Activated T-cell treated with anti-CD3 and anti-CD28 coated beads, Interleukin-2, amount 50 U/mL, for 1 hour (primary cell): Measurements from ENCODE around the gene NEURL1B.
"Not testable (repeated sequence)": the region's sequence is repeated elsewhere in the genome, so short reads cannot be mapped to it uniquely, and the experiment has no call there.

Experiments
- DNase-seq: peaks from one replicate; pipeline ENCODE4 v3.0.0-alpha.2; 2020

NEURL1B gene

GRCh38 chr5:172640822-172641358, at the start of gene NEURL1B:
Gene NEURL1B, plus strand, starts transcription at chr5:172641263. Its CDS starts 144 bp downstream, at chr5:172641407.
- DNase-seq = peak; percentile 24

DNA sequence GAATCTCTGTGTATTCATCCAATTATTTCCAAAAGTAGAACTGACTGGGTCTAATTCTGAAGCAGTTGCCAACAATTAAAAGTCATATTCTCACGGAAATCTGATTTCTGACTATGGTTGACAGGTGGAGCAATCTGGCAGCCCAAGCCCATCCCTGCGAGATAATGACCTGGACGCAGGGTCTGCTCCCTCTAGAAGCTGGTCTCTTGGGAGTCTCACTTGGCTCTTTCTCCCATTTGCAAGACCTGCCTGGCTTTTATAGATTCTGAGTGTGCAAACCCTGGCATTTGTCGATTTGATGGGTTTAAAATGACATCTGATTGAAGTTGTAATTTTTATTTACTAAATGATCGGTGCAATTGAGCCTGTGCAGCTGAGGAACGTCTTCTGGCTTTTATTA, 49.4 kb upstream of the NEURL1B start:
- DNase-seq = no peak

- DNase-seq = no peak
Observed at GRCh38 chr5:172592881-172593280, 48.2 kb upstream of the NEURL1B start.

- no peak for DNase-seq
Observed at GRCh38 chr5:172593306-172593705, 47.8 kb upstream of the NEURL1B start.

GRCh38 chr5:172593721-172594235, 47.3 kb upstream of the NEURL1B start:
- no peak for DNase-seq

GRCh38 chr5:172594431-172594830, 46.6 kb upstream of the NEURL1B start:
- no peak for DNase-seq

GRCh38 chr5:172594867-172595466, 46.1 kb upstream of the NEURL1B start:
- no peak for DNase-seq

DNA sequence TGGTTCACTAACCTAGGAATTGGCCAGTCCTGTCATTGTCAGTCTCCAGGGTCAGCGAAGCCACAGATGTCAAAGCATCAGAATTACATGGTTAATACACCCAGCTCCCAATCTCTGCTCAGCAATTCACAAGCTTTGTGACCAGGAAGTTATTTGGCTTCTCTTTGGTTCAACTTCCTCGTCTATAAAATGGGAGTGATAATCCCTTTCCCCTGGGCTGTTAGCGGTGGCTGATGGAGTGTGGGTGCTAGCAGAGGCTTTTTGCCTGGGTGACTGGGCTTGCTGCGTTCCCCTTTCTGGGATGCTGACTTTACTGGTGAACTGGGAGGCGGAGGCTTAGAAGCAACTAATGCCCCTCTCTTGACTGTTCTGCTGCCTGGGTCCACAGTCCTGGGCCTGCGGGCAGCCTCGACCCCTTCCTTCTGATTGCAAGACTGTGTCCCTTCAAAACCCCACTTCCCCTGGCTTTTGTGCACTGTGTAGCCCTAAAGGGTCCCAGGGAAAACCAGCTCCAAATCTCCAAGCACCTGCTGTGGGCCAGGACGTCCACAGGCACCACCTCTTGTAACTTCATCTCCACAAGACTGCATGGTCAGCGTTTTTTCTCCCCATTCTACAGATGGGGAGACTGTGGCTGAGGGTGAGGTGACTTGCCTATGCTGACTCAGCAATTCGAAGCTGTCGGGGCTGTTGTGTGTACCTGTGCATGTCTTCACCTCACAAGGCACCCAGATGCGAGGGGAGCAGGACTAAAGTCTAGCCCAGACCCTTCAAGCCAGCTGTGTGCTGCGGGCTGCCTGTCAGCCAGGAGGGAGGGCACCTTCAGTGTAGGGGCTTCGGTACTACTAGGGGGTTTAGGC, 45.2 kb upstream of the NEURL1B start:
- DNase-seq = no peak

GRCh38 chr5:172596638-172597231, 44.3 kb upstream of the NEURL1B start:
- no peak for DNase-seq

DNA sequence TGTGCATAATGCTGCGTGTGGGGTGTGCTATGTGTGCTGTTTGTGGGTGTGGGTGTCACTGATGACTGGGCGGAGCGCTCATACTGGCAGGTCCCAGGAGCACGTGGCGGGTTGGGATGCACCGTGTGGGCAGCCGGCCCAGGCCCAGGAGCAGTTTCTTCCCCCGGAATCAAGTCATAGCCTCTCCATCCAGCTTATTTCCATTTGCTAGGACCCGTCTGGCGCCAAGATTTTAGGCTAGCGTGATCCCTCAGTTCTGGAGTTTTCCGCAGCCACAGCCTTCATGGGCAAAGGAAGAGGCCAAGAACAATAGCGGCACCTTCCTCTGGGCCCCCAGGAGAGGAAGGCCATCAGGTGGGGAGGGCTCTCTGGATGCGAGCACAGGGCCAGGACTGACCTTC, 43.3 kb upstream of the NEURL1B start:
- DNase-seq = no peak

DNA sequence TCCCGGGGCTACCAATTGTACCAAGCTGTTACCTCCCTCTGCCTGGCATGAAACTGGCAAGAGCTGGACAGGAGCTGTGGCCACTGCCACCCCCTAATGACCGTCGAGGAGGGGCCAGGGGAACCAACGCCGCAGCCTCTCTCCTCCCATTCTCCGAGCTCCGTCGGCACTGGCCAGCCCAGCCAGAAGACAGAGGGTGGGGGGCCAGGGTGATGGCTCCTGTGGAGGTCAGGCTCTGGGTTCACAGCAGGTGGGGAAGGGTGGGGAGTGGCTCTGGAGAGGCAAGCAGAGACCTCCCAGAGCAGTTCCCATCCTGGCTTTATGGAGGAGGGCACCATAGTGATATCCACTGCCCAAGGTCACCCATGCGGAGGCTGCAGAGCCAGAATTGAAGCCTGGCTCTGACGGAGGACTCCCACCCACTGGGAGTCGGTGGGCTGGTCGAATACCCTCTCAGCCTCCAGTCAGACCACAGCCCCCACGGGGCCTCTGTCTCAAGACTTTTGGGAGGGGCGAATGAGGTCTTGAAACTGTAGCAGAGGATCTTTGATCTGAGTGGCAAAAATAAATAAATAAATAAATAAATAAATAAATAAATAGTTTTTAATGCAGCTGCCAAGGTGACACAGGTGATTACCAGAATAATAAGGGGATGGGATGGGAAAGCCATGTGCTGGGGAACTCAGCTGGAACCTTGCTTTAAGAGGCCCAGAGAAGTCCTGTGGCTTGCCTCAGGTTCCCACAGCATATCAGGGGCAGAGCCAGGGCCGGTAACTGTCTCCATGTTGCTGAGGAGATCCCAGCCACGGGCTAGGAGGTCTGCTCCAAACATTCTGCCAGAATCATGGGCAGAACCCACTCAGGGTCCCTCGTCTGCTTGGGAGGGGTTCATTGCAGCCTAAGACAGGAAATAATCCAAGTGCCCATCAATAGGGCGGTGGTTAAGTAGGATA, 42.5 kb upstream of the NEURL1B start:
- no peak for DNase-seq

DNA sequence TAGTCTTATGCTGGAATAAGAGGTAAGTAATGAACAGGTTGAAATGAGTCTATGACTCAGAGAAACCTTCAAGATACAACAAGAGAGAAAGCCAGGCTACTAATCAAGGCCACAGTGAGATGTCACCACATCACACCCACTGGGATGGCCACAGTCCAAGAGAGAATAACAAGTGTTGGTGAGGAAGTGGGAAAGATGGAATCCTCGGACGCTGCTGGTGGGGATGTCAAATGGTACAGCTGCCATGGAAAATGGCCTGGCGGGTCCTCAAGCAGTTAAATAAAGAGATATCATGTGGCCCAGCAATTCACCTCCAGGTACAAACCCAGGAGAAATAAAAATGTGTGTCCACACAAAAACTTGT, 41.9 kb upstream of the NEURL1B start:
- no peak for DNase-seq

DNA sequence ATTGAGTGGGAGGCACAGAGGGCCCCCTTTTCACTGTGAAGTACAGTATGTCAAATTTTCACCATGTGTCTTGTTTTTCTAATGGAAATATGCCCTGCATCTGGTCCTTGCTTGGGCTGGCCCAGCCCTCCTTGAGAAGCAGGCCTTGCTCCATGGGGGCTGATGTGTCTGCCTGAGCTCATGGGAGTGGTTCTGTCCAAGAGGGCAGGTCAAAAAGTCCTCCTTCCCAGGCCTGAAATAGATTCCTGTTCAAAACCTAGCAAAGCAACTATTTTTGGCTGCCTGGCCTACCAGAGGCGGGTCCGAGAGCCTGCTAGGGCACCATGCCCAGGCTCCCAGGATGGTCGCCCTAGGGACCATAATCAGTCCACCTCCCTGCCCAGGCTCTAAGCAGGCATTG, 40.5 kb upstream of the NEURL1B start:
- no peak for DNase-seq

GRCh38 chr5:172601576-172601975, 39.5 kb upstream of the NEURL1B start:
- DNase-seq = not testable (repeated sequence)

DNA sequence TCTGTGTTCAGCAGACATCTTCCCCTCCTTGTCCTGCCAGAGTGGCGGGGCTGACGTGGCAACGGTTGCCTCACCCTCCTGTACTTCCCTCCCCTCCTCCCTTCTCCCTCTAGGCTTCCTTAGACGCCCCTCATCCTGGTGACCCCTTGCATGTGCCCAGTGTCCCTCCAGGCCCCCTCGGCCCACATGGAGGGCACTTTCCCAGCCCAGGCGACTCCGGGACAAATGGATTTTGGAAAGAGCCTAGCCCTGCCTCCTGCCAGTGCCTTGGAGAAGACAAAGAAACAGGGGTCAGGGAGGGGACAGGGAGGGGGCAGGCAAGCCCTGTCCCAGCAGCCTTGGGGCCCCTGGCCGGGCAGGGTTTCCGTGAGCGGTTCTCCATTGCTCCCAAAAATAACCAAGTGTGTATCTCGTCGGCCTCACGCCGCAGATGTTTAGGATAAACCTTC, 38.3 kb upstream of the NEURL1B start:
- no peak for DNase-seq

- no peak for DNase-seq
Observed at GRCh38 chr5:172603251-172603806, 37.7 kb upstream of the NEURL1B start.

DNA sequence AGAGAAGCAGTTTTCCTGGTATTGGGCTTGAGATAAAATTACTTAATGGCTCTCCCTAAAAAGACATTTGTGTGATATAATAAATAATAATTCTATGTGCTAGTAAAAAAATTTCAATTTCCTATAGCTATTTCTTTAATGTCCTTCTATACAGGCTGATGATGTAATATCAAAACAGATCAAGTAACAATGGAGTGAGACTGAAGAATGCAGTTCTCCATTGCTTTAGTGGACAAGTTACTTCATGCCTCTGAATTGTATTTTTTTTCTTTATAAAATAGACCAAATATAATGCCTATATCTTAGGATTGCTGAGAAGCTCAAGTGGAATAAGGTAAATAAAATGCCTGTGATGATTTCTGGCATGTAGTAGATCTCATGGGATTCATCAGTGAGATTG, 35.6 kb upstream of the NEURL1B start:
- DNase-seq = no peak

GRCh38 chr5:172606156-172606785, 34.8 kb upstream of the NEURL1B start:
- no peak for DNase-seq

DNA sequence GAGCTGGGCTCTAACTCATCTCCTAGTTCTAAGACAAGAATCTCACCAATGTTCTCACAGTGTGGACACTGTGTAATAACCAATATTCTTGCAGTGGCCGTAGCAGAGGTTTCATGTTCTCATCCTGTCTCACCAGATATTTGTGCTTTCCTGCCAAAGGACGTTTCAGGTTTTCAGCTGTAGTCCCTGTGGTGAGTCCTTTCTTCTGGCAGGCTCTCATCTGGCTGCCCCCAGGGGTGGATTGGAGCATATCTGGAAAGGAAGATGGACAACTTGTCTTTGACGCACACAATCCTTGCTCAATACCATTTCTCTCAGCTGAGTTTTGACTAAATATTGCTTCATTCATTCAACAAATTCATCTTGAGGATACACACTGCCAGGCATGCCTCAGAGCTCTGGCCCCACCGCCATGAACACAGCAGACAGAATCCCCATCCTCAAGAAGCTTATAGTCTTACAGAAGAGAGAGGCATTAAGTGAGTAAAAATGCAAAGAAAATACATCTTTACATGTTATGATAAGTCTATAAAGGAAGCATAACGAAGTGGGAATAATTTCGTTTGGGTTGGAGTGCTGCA, 33.8 kb upstream of the NEURL1B start:
- DNase-seq = no peak

DNA sequence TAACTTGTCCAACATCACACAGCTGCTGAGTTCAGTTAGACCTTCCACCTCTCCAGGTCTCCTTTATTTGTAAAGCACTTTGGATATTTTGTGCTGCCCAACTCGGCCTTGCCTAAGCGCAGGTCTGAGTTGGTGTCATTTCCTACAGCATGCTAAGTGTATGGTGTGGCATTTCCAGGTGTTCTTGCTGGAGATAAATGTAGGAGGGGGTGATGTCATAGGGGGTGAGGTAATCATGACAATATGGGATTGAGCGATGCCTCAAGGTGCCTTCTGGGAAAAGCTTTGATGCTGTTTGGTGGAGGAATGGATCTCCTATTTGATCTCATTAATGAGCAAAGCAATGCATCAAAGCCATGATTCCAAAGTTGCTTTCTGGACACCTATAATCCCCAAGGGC, 32.3 kb upstream of the NEURL1B start:
- DNase-seq = no peak

- DNase-seq = no peak
Observed at GRCh38 chr5:172610643-172611042, 30.4 kb upstream of the NEURL1B start.
